ENCODE measurements around the gene PSMD12.

PSMD12 gene

DNA sequence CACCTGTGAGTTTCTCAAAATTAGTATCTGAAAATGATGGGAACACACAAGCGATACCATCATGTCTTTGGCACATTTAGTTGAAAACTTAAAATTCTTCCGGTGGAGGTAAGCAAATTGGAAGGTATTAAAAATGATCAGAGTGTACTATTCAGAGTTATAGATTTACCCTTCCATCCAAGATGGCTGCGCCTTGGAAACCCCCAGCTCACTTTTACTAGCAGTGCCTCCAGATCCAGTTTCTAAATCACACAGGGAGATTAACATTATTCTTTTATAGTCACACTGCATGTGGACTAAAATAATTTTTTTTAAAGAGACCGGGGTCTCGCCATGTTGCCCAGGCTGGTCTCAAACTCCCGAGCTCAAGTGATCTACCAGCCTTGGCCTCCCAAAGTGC is 25.7 kb upstream of the PSMD12 start:
- Histone ChIP-seq H3K36me3 (ENCODE audit: insufficient read depth, low read length) (no peaks in the 10 kb centered on the region), H3K27ac (ENCODE audit: low read depth, low read length, poor library complexity, severe bottlenecking) (no peak overlapping the region), H3K79me2 (ENCODE audit: insufficient read depth, low read length) (no peaks in the 10 kb centered on the region), H2AFZ (ENCODE audit: low read length) (no peak overlapping the region), H3K9me3 (ENCODE audit: low read length) (no peaks in the 10 kb centered on the region), H3F3A (ENCODE audit: insufficient read depth, low read length) (no peaks in the 10 kb centered on the region), H3K9ac (ENCODE audit: low read length) (no peak overlapping the region), H4K20me1 (ENCODE audit: insufficient read depth, low read length) (no peaks in the 10 kb centered on the region), H3K4me1 (ENCODE audit: insufficient read depth, low read length, severe bottlenecking) (no peaks in the 10 kb centered on the region), H3K27me3 (ENCODE audit: insufficient read depth, low read length) (no peaks in the 10 kb centered on the region; the same call in 1 of the 2 replicates), H3K4me3 (ENCODE audit: low read depth, low read length, poor library complexity, severe bottlenecking) (no peak overlapping the region), H3K4me2 (ENCODE audit: low read length) (no peak overlapping the region), H3K9me2 (ENCODE audit: low read depth, low read length) (no peaks in the 10 kb centered on the region)
- TF ChIP-seq, protein P1, sequence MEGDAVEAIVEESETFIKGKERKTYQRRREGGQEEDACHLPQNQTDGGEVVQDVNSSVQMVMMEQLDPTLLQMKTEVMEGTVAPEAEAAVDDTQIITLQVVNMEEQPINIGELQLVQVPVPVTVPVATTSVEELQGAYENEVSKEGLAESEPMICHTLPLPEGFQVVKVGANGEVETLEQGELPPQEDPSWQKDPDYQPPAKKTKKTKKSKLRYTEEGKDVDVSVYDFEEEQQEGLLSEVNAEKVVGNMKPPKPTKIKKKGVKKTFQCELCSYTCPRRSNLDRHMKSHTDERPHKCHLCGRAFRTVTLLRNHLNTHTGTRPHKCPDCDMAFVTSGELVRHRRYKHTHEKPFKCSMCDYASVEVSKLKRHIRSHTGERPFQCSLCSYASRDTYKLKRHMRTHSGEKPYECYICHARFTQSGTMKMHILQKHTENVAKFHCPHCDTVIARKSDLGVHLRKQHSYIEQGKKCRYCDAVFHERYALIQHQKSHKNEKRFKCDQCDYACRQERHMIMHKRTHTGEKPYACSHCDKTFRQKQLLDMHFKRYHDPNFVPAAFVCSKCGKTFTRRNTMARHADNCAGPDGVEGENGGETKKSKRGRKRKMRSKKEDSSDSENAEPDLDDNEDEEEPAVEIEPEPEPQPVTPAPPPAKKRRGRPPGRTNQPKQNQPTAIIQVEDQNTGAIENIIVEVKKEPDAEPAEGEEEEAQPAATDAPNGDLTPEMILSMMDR (IDR thresholded peaks at IDR 0.05; ENCODE audit: low read length), result no peak
- TF ChIP-seq EZH2 (IDR thresholded peaks at IDR 0.05; ENCODE audit: borderline replicate concordance, low read length), result no peak

DNA sequence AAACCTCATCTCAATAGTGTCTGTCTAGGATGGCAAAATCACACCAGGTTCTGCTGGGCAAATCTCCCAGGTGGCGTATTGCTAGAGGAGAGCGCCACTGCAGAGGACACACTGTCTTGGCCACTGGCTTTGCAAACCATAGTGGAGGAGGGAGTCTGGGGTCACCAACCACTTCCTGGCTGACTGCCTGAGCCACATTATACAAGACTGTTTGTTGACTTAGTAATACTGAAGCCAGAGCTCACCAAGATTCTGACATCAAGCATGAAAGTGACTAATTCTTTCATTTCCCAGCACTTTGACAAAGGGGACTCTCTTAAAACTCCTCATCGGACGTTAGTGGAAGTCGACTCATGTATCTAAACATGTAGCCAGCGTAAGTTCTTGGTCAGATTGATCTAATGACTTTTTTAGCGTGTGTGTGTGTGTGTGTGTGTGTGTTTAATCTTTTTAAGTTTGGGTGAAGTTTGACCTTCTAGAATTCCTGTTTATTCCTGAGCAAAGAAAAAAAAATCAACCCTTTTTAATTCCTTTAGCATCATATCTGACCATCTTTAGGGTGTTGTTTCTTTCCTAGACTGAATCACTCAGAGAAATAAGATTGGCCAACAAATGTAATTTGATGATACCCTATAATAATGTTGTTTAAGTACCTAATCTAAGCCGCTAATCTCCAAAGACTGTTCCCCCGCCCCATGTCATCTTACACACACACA is 24.4 kb upstream of the PSMD12 start:
- Histone ChIP-seq H2AFZ (ENCODE audit: low read length) (no peak overlapping the region), H3K4me1 (ENCODE audit: insufficient read depth, low read length, severe bottlenecking) (no peaks in the 10 kb centered on the region), H3K9me2 (ENCODE audit: low read depth, low read length) (no peaks in the 10 kb centered on the region)

DNA sequence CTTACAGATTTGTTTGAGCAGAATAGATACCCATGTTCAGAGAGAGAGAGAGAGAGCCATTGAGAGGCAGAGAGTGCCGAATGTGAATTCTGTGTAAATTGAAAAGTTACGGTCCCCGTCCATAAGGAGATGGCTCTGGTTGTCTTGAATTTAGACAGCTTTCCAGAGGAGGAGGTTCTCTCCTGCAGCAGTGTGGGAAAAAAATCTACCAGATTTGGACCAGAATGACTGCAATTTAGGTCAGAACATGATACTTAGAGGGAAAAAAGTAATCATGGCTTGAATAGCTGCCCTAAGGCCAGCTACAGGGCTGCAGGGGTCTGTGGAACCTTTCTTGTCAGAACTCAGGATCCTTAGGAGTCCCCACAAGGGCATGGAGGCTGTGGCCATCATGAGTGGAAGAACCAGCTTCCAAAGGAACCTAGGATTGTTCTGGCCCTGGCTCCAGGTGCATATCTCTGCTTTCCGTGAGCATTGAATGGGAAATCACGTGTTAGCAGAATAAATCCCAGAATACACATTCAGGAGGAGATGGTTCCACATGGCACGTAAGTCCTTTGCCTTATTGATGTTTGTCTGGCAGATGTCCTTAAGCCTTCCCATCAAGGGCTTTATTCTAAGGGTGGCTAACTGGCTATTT is 23.7 kb upstream of the PSMD12 start:
- TF ChIP-seq EZH2 (IDR thresholded peaks at IDR 0.05; ENCODE audit: borderline replicate concordance, low read length), result no peak
- Histone ChIP-seq H3K27ac (ENCODE audit: low read depth, low read length, poor library complexity, severe bottlenecking) (no peak overlapping the region), H3K36me3 (ENCODE audit: insufficient read depth, low read length) (no peaks in the 10 kb centered on the region; the same call in 1 of the 2 replicates), H3F3A (ENCODE audit: insufficient read depth, low read length) (no peaks in the 10 kb centered on the region), H4K20me1 (ENCODE audit: insufficient read depth, low read length) (no peaks in the 10 kb centered on the region), H3K79me2 (ENCODE audit: insufficient read depth, low read length) (no peaks in the 10 kb centered on the region), H3K4me1 (ENCODE audit: insufficient read depth, low read length, severe bottlenecking) (no peaks in the 10 kb centered on the region), H3K9me3 (ENCODE audit: low read length) (no peaks in the 10 kb centered on the region), H3K4me2 (ENCODE audit: low read length) (no peak overlapping the region), H3K27me3 (ENCODE audit: insufficient read depth, low read length) (no peaks in the 10 kb centered on the region; the same call in 1 of the 2 replicates), H2AFZ (ENCODE audit: low read length) (no peak overlapping the region), H3K9me2 (ENCODE audit: low read depth, low read length) (no peaks in the 10 kb centered on the region), H3K4me3 (ENCODE audit: low read depth, low read length, poor library complexity, severe bottlenecking) (no peak overlapping the region), H3K9ac (ENCODE audit: low read length) (no peak overlapping the region)

More for the DNA sequence above, 24.4 kb upstream of the PSMD12 start:
- H3K4me3 ChIP-seq (ENCODE audit: low read depth, low read length, poor library complexity, severe bottlenecking), result no peak overlapping the region
- no peak overlapping the region for H3K9ac ChIP-seq (ENCODE audit: low read length)
- no peaks in the 10 kb centered on the region for H3K79me2 ChIP-seq (ENCODE audit: insufficient read depth, low read length)
- no peak overlapping the region for H3K4me2 ChIP-seq (ENCODE audit: low read length)
- H3K36me3 ChIP-seq (ENCODE audit: insufficient read depth, low read length), result no peaks in the 10 kb centered on the region
- no peaks in the 10 kb centered on the region; the same call in 1 of the 2 replicates for H3K27me3 ChIP-seq (ENCODE audit: insufficient read depth, low read length)
- no peaks in the 10 kb centered on the region for H4K20me1 ChIP-seq (ENCODE audit: insufficient read depth, low read length)
- H3K9me3 ChIP-seq (ENCODE audit: low read length), result no peaks in the 10 kb centered on the region
- no peak overlapping the region for H3K27ac ChIP-seq (ENCODE audit: low read depth, low read length, poor library complexity, severe bottlenecking)
- no peaks in the 10 kb centered on the region for H3F3A ChIP-seq (ENCODE audit: insufficient read depth, low read length)
- TF ChIP-seq, protein P1 (IDR thresholded peaks at IDR 0.05; ENCODE audit: low read length), result no peak
- no peak for TF ChIP-seq EZH2 (IDR thresholded peaks at IDR 0.05; ENCODE audit: borderline replicate concordance, low read length)
